ENCODE data around the gene GALNT10. TPM values are rescaled to one million over a fixed set of nuclear protein-coding genes. Genes with fewer than 3 reads are reported as not detected.
A peak's percentile ranks its signal among the peaks of the same experiment; 100 is the strongest.
"Not testable (repeated sequence)": the region's sequence is repeated elsewhere in the genome, so short reads cannot be mapped to it uniquely, and the experiment has no call there.

Gene GALNT10
- total RNA-seq, 1 donor from 2014 or later, result 52.3 TPM

DNA sequence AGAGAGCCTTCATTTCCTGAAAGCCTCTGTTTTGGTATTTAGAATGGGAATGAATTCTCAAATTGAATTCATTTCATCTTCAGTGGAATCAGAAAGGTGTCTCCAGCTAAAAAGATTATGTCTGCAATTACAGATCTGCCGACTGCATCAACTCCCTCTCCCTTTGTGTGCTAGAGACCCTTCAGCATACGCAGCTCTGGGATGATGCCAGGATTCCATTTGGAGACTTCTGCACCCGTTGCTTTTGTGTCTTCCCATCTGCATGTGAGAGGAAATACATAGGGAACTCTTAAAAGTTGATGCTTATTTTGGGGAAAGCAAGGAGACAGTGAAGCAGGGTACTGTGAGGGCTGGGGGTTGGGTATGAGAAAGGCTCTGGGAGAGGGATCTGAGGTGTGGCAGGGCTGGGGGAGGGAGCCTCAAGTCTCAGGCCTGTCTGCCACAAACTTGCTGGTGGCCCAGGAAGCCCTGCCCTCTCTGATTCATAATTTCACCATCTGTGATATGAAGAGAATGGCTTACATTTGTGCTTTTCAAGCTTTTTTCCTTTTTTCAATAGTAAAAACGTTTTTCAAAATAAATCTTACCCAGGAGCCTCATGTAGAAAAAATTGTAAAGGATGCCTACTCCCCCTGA lies 165.6 kb downstream of the GALNT10 start:
- Histone ChIP-seq H3K27me3 (no peaks in the 10 kb centered on the region), H3K36me3 (no peaks in the 10 kb centered on the region), H3K4me3 (no peak overlapping the region), H3K4me1 (peaks cover 7 to 38% of the 10 kb centered on the region in 2 donors), H3K9me3 (no peaks in the 10 kb centered on the region), H3K27ac (peak overlapping the region; percentile 9 to 44)
- TF ChIP-seq CTCF (IDR thresholded peaks at IDR 0.05), result no peak
- no peak for DNase-seq (ENCODE audit: low spot score in 2 of 2)
- intact Hi-C loops (cut with DNase I), result loop anchor here (5.0 kb wide), 2 partner anchors 51 to 69 kb away; no protein-coding TSS in a partner anchor

GRCh38 chr5:154356958-154357357 lies 166.4 kb downstream of the GALNT10 start:
- TF ChIP-seq CTCF (IDR thresholded peaks at IDR 0.05), result no peak

DNA sequence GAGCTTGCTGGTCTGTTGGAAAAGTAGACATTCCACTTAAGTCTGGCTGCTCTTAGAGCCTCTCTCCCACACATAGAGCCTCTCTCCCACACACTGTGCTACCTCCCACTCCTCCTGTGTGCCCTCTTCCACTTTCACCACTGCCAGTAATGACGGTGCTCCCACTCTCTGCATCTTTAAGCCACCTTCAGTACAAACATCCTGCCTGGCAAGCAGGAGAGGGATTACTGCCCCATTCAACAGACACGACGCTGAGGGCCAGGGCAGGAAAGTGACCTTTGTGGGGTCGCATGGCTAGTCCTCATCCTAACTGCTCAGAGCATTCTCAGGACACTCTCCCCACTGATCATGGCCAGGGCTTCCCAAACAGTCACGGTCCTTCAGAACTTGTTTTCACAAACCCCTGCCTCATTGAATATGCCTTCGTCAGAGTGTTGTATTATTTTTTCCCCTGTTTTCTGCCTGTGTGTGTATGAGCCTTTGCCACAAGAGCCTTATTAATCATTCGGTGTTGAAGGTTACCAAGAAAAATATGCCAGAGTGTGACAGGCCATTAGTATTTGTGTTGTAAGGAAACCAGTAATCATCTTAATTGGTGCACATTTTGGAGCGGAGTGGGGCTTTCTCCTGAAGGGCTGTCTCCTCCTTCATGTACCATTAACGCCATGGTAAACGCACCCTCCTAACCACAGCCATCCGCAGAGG lies 168.1 kb downstream of the GALNT10 start:
- no peaks in the 10 kb centered on the region for H3K36me3 ChIP-seq
- no peak overlapping the region for H3K4me3 ChIP-seq
- TF ChIP-seq CTCF (IDR thresholded peaks at IDR 0.05), result no peak
- intact Hi-C loops (cut with DNase I), result loop anchor here (5.0 kb wide), 2 partner anchors 49 to 71 kb away; no protein-coding TSS in a partner anchor
- H3K9me3 ChIP-seq, result no peaks in the 10 kb centered on the region
- peak overlapping the region; percentile 82 to 85 for H3K27ac ChIP-seq
- no peaks in the 10 kb centered on the region for H3K27me3 ChIP-seq
- DNase-seq (ENCODE audit: low spot score in 2 of 2), result peak in 1 of 2 donors; percentile 64
- peaks cover 7 to 38% of the 10 kb centered on the region in 2 donors for H3K4me1 ChIP-seq

More at GRCh38 chr5:154356958-154357357, 166.4 kb downstream of the GALNT10 start:
- no peak overlapping the region for H3K4me3 ChIP-seq
- peak overlapping the region in 1 of 2 donors; percentile 44 for H3K27ac ChIP-seq
- H3K4me1 ChIP-seq, result peaks cover 7 to 38% of the 10 kb centered on the region in 2 donors
- H3K27me3 ChIP-seq, result no peaks in the 10 kb centered on the region
- no peaks in the 10 kb centered on the region for H3K36me3 ChIP-seq
- H3K9me3 ChIP-seq, result no peaks in the 10 kb centered on the region
- DNase-seq (ENCODE audit: low spot score in 2 of 2), result no peak
- intact Hi-C loops (cut with DNase I), result loop anchor here (5.0 kb wide), 2 partner anchors 50 to 70 kb away; no protein-coding TSS in a partner anchor

DNA sequence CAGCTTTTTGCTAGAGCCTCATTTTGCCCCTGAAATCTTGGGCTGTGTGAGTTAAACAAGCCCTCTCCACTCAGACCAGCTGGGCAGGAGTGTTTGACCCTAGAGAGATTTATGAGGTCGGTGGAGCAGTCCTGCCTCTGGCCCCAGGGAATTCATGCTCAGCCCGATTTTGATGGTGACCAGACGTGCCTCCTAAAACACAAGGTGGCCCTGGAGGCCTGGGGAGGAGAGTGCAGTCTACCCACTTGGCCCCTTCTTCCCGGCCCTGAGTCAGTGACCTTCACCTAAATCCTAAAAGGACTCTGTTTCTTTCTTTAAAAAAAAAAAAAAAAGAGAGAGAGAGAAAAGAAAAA lies 168.7 kb downstream of the GALNT10 start:
- intact Hi-C loops (cut with DNase I), result loop anchor here (5.0 kb wide), 2 partner anchors 48 to 72 kb away; no protein-coding TSS in a partner anchor
- TF ChIP-seq CTCF (IDR thresholded peaks at IDR 0.05), result no peak
- peak overlapping the region; percentile 82 to 85 for H3K27ac ChIP-seq
- DNase-seq (ENCODE audit: low spot score in 2 of 2), result no peak
- no peaks in the 10 kb centered on the region for H3K27me3 ChIP-seq
- no peaks in the 10 kb centered on the region for H3K36me3 ChIP-seq
- peaks cover 7 to 38% of the 10 kb centered on the region in 2 donors for H3K4me1 ChIP-seq
- H3K4me3 ChIP-seq, result no peak overlapping the region
- H3K9me3 ChIP-seq, result no peaks in the 10 kb centered on the region

GRCh38 chr5:154360241-154360640 lies 169.7 kb downstream of the GALNT10 start:
- intact Hi-C loops (cut with DNase I); H3K36me3 ChIP-seq; H3K27me3 ChIP-seq; H3K9me3 ChIP-seq; DNase-seq (ENCODE audit: low spot score in 2 of 2); H3K4me3 ChIP-seq: not testable (repeated sequence)
- peaks cover 7 to 37% of the 10 kb centered on the region in 2 donors for H3K4me1 ChIP-seq
- H3K27ac ChIP-seq, result peak overlapping the region in 1 of 2 donors; percentile 82

GRCh38 chr5:154363411-154363810 lies 172.9 kb downstream of the GALNT10 start:
- Histone ChIP-seq H3K4me3 (no peak overlapping the region), H3K27ac (no peak overlapping the region), H3K4me1 (peaks cover 10 to 33% of the 10 kb centered on the region in 2 donors), H3K9me3 (no peaks in the 10 kb centered on the region), H3K27me3 (no peaks in the 10 kb centered on the region), H3K36me3 (no peaks in the 10 kb centered on the region)
- intact Hi-C loops (cut with DNase I), result no loop called here
- TF ChIP-seq CTCF (IDR thresholded peaks at IDR 0.05), result no peak
- no peak for DNase-seq (ENCODE audit: low spot score in 2 of 2)
